OCI-LY7 (cell line): ENCODE data around the gene MRPL57.

ENCODE experiments used
- CTCF ChIP-seq: fragments of 200-600 bp; sonication (generic); conservative IDR thresholded peaks from 2 replicates; pipeline ENCODE4 v1.5.1; 2014; ENCODE audit warnings: mild to moderate bottlenecking, antibody characterized with exemption, low read length, moderate library complexity, mixed read lengths
- EZH2phosphoT487 ChIP-seq: fragments of 200-600 bp; sonication (generic); IDR thresholded peaks from 2 replicates; pipeline ENCODE4 v1.6.1; 2018; ENCODE audit warnings: low read depth, borderline replicate concordance, mild to moderate bottlenecking, mixed run types, antibody characterized with exemption, low read length, moderate library complexity, mixed read lengths

DNA sequence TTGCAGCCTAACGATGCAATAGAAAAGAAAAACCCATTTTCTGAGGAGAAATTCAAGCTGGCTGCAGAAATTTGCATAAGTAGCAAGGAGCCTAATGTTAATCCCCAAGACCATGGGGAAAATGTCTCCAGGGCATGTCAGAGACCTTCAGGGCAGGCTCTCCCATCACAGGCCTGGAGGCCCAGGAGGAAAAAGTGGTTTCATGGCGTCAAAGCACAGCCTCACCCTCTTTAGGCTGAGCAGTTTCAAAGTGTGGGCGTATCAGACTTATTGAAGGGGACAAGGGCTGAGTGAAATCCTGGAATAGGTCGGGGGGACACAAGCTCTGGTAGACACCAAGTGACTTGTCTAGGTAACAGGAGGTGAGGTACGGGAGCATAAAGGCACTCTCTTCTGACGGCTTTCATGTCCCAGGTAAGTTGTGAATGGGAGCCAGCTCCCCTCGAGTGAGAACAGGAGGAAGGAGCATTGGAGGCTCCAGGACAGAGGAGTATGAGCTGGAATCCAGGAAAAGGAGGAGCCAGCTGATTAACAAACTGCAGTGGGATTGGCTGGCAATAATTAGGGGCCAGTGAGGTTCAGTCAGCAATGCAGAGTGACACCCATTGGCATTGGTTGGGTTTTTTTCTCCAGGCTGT is 35.8 kb downstream of the MRPL57 start:
- TF ChIP-seq CTCF (no peak), EZH2phosphoT487 (no peak)
